Esophagus squamous epithelium (tissue), 4 donors: ENCODE measurements around the gene ZNRF1.

Source experiments
- CTCF ChIP-seq, 6 experiments: fragments of 450-650 bp in 4 of 6; fragments of 200-600 bp in 2 of 6; sonication (generic) in 2 of 6; IDR thresholded peaks; one replicate each; pipeline ENCODE4 v1.5.1; 2016 to 2019; ENCODE audit warnings: antibody characterized with exemption in 6 of 6, mild to moderate bottlenecking in 4 of 6, moderate library complexity in 4 of 6
- POLR2A ChIP-seq, 4 donors: fragments of 450-650 bp; IDR thresholded peaks; one replicate each; pipeline ENCODE4 v1.6.1; 2017; ENCODE audit warnings: antibody characterized with exemption in 4 of 4, mild to moderate bottlenecking in 4 of 4, moderate library complexity in 3 of 4

GRCh38 chr16:75095204-75095621 is 96.4 kb downstream of the ZNRF1 start:
- no peak for TF ChIP-seq POLR2A (IDR thresholded peaks at IDR 0.05)
- no peak for TF ChIP-seq CTCF (IDR thresholded peaks at IDR 0.05)
